Measurements from ENCODE around the gene ADGRA1. TPM values are rescaled to one million over a fixed set of nuclear protein-coding genes. Genes with fewer than 3 reads are reported as not detected.

Gene ADGRA1
- polyA plus RNA-seq, 2 of the 4 experiments (the other 2 are of a cell fraction), result not detected

- no peaks in the 10 kb centered on the region for H3K9me3 ChIP-seq
- FAIRE-seq (no peak), DNase-seq (ENCODE audit: low read depth in 1 of 2, low spot score in 1 of 2) (no peak), ATAC-seq (no peak)
- H3K4me3 ChIP-seq, result no peak overlapping the region
- no peak for TF ChIP-seq FOSB (CRISPR knock-in tag; IDR thresholded peaks at IDR 0.05)
- CTCF ChIA-PET, result interaction anchor here (1.1 to 1.6 kb wide), 3 partner anchors 10 to 440 kb away, joined by 3 to 4 read pairs (median 3); no protein-coding TSS in a partner anchor
- H3K4me1 ChIP-seq, result no peaks in the 10 kb centered on the region
- POLR2A ChIA-PET, result no interaction called here
- no peak overlapping the region for H3K4me2 ChIP-seq
- no peak overlapping the region for H3K27ac ChIP-seq
- 47% methylated on average over 7 of the region's 22 CpGs for WGBS (ENCODE audit: missing lambda C conversion rate)
Measured at GRCh38 chr10:133094286-133094685, 6.6 kb downstream of the ADGRA1 start.

- POLR2A ChIA-PET, result no interaction called here
- Histone ChIP-seq H3K4me2 (no peak overlapping the region), H3K9me3 (no peaks in the 10 kb centered on the region), H3K4me1 (no peaks in the 10 kb centered on the region), H3K27ac (no peak overlapping the region), H3K4me3 (no peak overlapping the region)
- DNase-seq (ENCODE audit: low read depth in 1 of 2, low spot score in 1 of 2), result no peak
- FAIRE-seq, result no peak
- TF ChIP-seq ATOH8 (CRISPR knock-in tag; IDR thresholded peaks at IDR 0.05; ENCODE audit: low read depth) (no peak), HMGXB4 (CRISPR knock-in tag; IDR thresholded peaks at IDR 0.05; ENCODE audit: borderline replicate concordance) (no peak), TFCP2L1 (CRISPR knock-in tag; IDR thresholded peaks at IDR 0.05) (no peak), FOXS1 (CRISPR knock-in tag; IDR thresholded peaks at IDR 0.05) (no peak), PHF8 (IDR thresholded peaks at IDR 0.05; ENCODE audit: borderline replicate concordance, low read depth) (no peak), FOSL2 (IDR thresholded peaks at IDR 0.05) (no peak), FOSL2 (CRISPR knock-in tag; IDR thresholded peaks at IDR 0.05) (no peak), EP300 (IDR thresholded peaks at IDR 0.05) (no peak), SMC3 (IDR thresholded peaks at IDR 0.05) (no peak), RAD21 (conservative IDR thresholded peaks at IDR 0.05 in 1 of 2, IDR thresholded peaks at IDR 0.05 in 1 of 2) (no peak), HOXA7 (CRISPR knock-in tag; IDR thresholded peaks at IDR 0.05) (no peak)
- 40% methylated on average over 17 of the region's 17 CpGs for WGBS (ENCODE audit: missing lambda C conversion rate)
- CTCF ChIA-PET, result interaction anchor here (0.9 to 1.6 kb wide), 4 partner anchors 10 to 441 kb away, joined by 3 to 6 read pairs (median 4); no protein-coding TSS in a partner anchor
- ATAC-seq, result no peak
Measured at GRCh38 chr10:133094866-133095265, 7.1 kb downstream of the ADGRA1 start.

- CTCF ChIA-PET, result interaction anchor here (0.9 to 1.1 kb wide), 2 partner anchors 29 to 156 kb away, joined by 3 to 6 read pairs; no protein-coding TSS in a partner anchor
- WGBS (ENCODE audit: missing lambda C conversion rate), result 60% methylated on average over 8 of the region's 16 CpGs
- FAIRE-seq, result no peak
- Histone ChIP-seq H3K4me1 (no peaks in the 10 kb centered on the region), H3K4me2 (no peak overlapping the region), H3K27ac (no peak overlapping the region), H3K4me3 (no peak overlapping the region), H3K9me3 (no peaks in the 10 kb centered on the region)
- no peak for DNase-seq (ENCODE audit: low read depth in 1 of 2, low spot score in 1 of 2)
- POLR2A ChIA-PET, result no interaction called here
- ATAC-seq, result no peak
- no peak for TF ChIP-seq HEYL (CRISPR knock-in tag; IDR thresholded peaks at IDR 0.05)
- no peak for TF ChIP-seq POLR2AphosphoS2 (conservative IDR thresholded peaks at IDR 0.05; ENCODE audit: low read length)
- TF ChIP-seq KDM1A (IDR thresholded peaks at IDR 0.05; ENCODE audit: low read depth), result no peak
- TF ChIP-seq RARB (CRISPR knock-in tag; IDR thresholded peaks at IDR 0.05), result no peak
- TF ChIP-seq REST (IDR thresholded peaks at IDR 0.05), result no peak
- TF ChIP-seq RFX5 (IDR thresholded peaks at IDR 0.05), result no peak
- TF ChIP-seq MYC (IDR thresholded peaks at IDR 0.05; ENCODE audit: borderline replicate concordance, low read length), result no peak
- TF ChIP-seq HES2 (IDR thresholded peaks at IDR 0.05), result no peak
- no peak for TF ChIP-seq CHD2 (IDR thresholded peaks at IDR 0.05; ENCODE audit: low read length, partially characterized antibody)
- TF ChIP-seq MAX (IDR thresholded peaks at IDR 0.05), result no peak
Measured at GRCh38 chr10:133095586-133095985, 7.9 kb downstream of the ADGRA1 start.
